Stomach (tissue), 4 donors: ENCODE results near the gene TFAP2B.

Source experiments
- CTCF ChIP-seq, 7 experiments: fragments of 450-650 bp in 4 of 7; fragments of 200-600 bp in 3 of 7; sonication (generic) in 3 of 7; IDR thresholded peaks; one replicate each; pipeline ENCODE4 v1.5.1; 2016 to 2019; ENCODE audit warnings: antibody characterized with exemption in 7 of 7, control low read depth in 2 of 7, mild to moderate bottlenecking in 1 of 7
- EP300 ChIP-seq: sonication (generic); formaldehyde crosslinking; IDR thresholded peaks from one replicate; pipeline ENCODE4 v1.6.1; 2017; ENCODE audit warnings: antibody characterized with exemption
- POLR2AphosphoS5 ChIP-seq, 3 donors: sonication (generic); formaldehyde crosslinking; IDR thresholded peaks; one replicate each; pipeline ENCODE4 v1.6.1; 2016; ENCODE audit warnings: antibody characterized with exemption in 3 of 3

GRCh38 chr6:50891290-50891689 is 72.6 kb downstream of the TFAP2B start:
- TF ChIP-seq CTCF (IDR thresholded peaks at IDR 0.05) (no peak), EP300 (no peak), POLR2AphosphoS5 (IDR thresholded peaks at IDR 0.05) (no peak)
